Measurements from ENCODE around the gene ADARB1. TPM values are rescaled to one million over a fixed set of nuclear protein-coding genes. Genes with fewer than 3 reads are reported as not detected.
A peak's percentile ranks its signal among the peaks of the same experiment; 100 is the strongest.

ADARB1 gene
- total and polyA plus RNA-seq, 3 experiments from 2014 or later = 11.8 to 29.5 (median 28.9) TPM

DNA sequence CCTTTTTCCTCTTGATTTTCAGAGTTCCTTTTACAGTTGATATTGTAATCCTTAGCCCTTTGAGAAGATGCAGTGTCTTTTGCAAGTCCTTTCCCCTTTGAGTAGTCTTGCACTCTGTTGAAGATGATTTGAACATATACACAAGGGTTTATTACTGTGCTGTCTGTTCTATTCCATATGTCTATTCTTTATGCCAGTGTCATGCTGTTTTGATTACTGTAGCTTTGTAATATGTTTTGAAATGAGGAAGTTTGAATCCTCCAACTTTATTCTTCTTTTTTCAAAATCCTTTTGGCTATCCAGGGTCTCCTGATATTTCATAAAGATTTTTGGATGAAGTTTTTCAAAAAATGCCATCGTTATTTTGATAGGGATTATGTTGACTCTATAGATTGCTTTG lies 112.3 kb downstream of the ADARB1 start:
- no peaks in the 10 kb centered on the region for H3K4me1 ChIP-seq (ENCODE audit: insufficient read depth, low read length)
- H3K36me3 ChIP-seq (ENCODE audit: insufficient read depth, low read length) = peaks cover 45% of the 10 kb centered on the region
- H3K4me1 Mint-ChIP-seq = no peaks in the 10 kb centered on the region
- no peak overlapping the region for H3K4me3 ChIP-seq (ENCODE audit: low read length)
- peaks cover 30 to 50% (median 48%) of the 10 kb centered on the region in 5 donors for H3K9me3 Mint-ChIP-seq
- ChIA-PET POLR2A (no interaction called here), CTCF (no interaction called here)
- H3K27me3 Mint-ChIP-seq = no peaks in the 10 kb centered on the region
- DNase-seq = no peak
- no peak overlapping the region for H3K27ac ChIP-seq (ENCODE audit: low read depth, low read length)
- no peak overlapping the region for H3K4me3 Mint-ChIP-seq
- no peak overlapping the region for H3K27ac Mint-ChIP-seq
- H3K9me3 ChIP-seq (ENCODE audit: low read length) = peaks cover 21% of the 10 kb centered on the region
- peaks cover 62 to 86% (median 64%) of the 10 kb centered on the region in 3 donors for H3K36me3 Mint-ChIP-seq
- no peaks in the 10 kb centered on the region for H3K27me3 ChIP-seq (ENCODE audit: insufficient read depth, low read length, poor library complexity, severe bottlenecking)

DNA sequence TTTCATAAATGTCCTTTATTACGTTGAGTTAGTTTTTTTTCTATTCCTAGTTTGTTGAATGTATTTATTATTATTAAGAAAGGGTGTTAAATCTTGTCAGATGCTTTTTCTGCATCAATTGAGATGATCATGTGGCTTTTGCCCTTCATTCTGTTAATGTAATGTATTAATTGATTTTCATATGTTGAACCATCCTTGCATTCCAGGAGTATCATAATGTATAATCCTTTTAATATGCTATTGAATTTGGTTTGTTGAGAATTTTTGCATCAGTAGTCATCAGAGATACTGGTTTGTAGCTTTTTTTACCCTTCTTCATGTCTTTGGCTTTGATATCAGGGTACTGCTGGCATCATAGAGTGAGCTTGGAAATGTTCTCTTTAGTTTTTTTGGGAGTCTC lies 113.3 kb downstream of the ADARB1 start:
- H3K36me3 ChIP-seq (ENCODE audit: insufficient read depth, low read length) = peaks cover 45% of the 10 kb centered on the region
- Mint-ChIP-seq H3K9me3 (peaks cover 30 to 50% (median 48%) of the 10 kb centered on the region in 5 donors), H3K4me3 (no peak overlapping the region), H3K36me3 (peaks cover 62 to 85% (median 70%) of the 10 kb centered on the region in 3 donors), H3K4me1 (no peaks in the 10 kb centered on the region), H3K27ac (peak overlapping the region in 1 of 8 donors; percentile 21), H3K27me3 (no peaks in the 10 kb centered on the region)
- peaks cover 21% of the 10 kb centered on the region for H3K9me3 ChIP-seq (ENCODE audit: low read length)
- POLR2A ChIA-PET = no interaction called here
- no peak overlapping the region for H3K27ac ChIP-seq (ENCODE audit: low read depth, low read length)
- no peak overlapping the region for H3K4me3 ChIP-seq (ENCODE audit: low read length)
- CTCF ChIA-PET = no interaction called here
- H3K4me1 ChIP-seq (ENCODE audit: insufficient read depth, low read length) = no peaks in the 10 kb centered on the region
- H3K27me3 ChIP-seq (ENCODE audit: insufficient read depth, low read length, poor library complexity, severe bottlenecking) = no peaks in the 10 kb centered on the region
- DNase-seq = no peak

DNA sequence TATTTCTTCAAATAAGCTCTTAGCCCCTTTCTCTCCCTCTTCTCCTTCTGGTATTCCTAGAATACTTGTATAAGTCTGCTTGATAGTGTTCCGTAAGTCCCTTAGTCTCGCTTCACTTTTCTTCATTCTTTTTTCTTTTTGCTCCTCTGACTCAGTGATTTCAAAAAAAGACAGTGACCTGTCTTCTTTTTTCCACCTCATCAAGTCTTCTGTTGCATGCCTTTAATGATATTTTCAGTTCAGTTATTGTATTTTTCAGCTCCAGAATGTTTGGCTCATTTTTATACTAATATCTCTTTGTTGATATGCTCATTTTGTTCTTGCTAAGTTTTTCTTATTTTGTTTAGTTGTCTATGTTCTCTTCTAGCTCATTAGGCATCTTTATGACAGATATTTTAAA lies 115.6 kb downstream of the ADARB1 start:
- Mint-ChIP-seq H3K4me3 (no peak overlapping the region), H3K27ac (peak overlapping the region in 1 of 8 donors; percentile 13), H3K36me3 (peaks cover 67 to 92% (median 85%) of the 10 kb centered on the region in 3 donors), H3K27me3 (no peaks in the 10 kb centered on the region), H3K4me1 (no peaks in the 10 kb centered on the region), H3K9me3 (peaks cover 30 to 50% (median 48%) of the 10 kb centered on the region in 5 donors)
- H3K9me3 ChIP-seq (ENCODE audit: low read length) = peaks cover 21% of the 10 kb centered on the region
- no peak overlapping the region for H3K27ac ChIP-seq (ENCODE audit: low read depth, low read length)
- peaks cover 42% of the 10 kb centered on the region for H3K36me3 ChIP-seq (ENCODE audit: insufficient read depth, low read length)
- H3K4me3 ChIP-seq (ENCODE audit: low read length) = no peak overlapping the region
- ChIA-PET CTCF (interaction anchor here (1.4 kb wide), 1 partner anchor 240 kb away, joined by 3 read pairs; no protein-coding TSS in a partner anchor), POLR2A (no interaction called here)
- H3K27me3 ChIP-seq (ENCODE audit: insufficient read depth, low read length, poor library complexity, severe bottlenecking) = no peaks in the 10 kb centered on the region
- no peak for DNase-seq
- no peaks in the 10 kb centered on the region for H3K4me1 ChIP-seq (ENCODE audit: insufficient read depth, low read length)

DNA sequence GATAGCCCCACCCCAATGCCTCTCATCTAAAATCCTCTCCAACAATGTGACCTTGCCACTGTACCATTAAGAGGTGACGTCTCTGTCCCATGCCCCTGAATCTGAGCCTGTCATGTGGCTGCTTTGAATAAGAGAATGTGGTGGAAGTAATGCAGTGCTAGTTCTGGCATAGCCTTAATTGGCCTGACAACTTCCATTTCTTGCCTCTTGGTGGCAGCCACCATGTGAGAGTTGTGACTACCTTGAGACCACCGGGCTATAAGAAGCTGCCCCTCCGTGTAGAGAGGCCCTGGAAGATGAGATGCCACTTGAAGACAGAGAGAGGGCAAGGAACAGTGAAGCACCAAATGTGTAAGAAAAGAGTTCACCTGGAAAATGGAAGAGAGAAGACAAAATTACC lies 118.0 kb downstream of the ADARB1 start:
- CTCF ChIA-PET = no interaction called here
- H3K36me3 ChIP-seq (ENCODE audit: insufficient read depth, low read length) = peaks cover 25% of the 10 kb centered on the region
- peaks cover 54 to 85% (median 73%) of the 10 kb centered on the region in 3 donors for H3K36me3 Mint-ChIP-seq

DNA sequence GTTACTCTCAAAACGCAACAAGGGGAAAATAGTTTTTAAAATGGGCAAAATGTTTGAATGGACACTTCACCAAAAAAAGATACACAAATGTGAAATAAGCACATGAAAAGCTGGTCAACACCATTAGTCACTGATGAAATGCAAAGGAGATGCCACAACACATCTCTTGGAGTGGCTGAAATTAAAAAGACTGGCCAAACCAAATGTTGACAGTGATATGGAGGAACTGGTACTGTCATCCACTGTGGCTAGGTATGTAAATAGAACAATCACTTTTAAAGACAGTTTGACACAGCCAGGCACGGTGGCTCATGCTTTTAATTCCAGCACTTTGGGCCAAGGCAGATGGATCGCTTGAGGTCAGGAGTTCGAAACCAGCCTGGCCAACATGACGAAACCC lies 122.2 kb downstream of the ADARB1 start:
- H3K27me3 Mint-ChIP-seq = no peaks in the 10 kb centered on the region
- H3K4me3 Mint-ChIP-seq = no peak overlapping the region
- no peaks in the 10 kb centered on the region for H3K9me3 Mint-ChIP-seq
- H3K27ac Mint-ChIP-seq = no peak overlapping the region
- no peak for DNase-seq
- CTCF ChIA-PET = no interaction called here
- H3K4me3 ChIP-seq (ENCODE audit: low read length) = no peak overlapping the region
- H3K36me3 ChIP-seq (ENCODE audit: insufficient read depth, low read length) = no peaks in the 10 kb centered on the region
- no peaks in the 10 kb centered on the region for H3K4me1 ChIP-seq (ENCODE audit: insufficient read depth, low read length)
- no peak overlapping the region for H3K27ac ChIP-seq (ENCODE audit: low read depth, low read length)
- H3K36me3 Mint-ChIP-seq = peaks cover 25 to 64% (median 34%) of the 10 kb centered on the region in 3 donors
- no peaks in the 10 kb centered on the region for H3K9me3 ChIP-seq (ENCODE audit: low read length)
- POLR2A ChIA-PET = no interaction called here
- no peaks in the 10 kb centered on the region for H3K27me3 ChIP-seq (ENCODE audit: insufficient read depth, low read length, poor library complexity, severe bottlenecking)
- peaks cover 4 to 7% (median 5%) of the 10 kb centered on the region in 3 donors for H3K4me1 Mint-ChIP-seq

More for the DNA sequence above, 118.0 kb downstream of the ADARB1 start:
- H3K4me1 ChIP-seq (ENCODE audit: insufficient read depth, low read length) = no peaks in the 10 kb centered on the region
- H3K27ac ChIP-seq (ENCODE audit: low read depth, low read length) = no peak overlapping the region
- H3K9me3 ChIP-seq (ENCODE audit: low read length) = peaks cover 16% of the 10 kb centered on the region
- POLR2A ChIA-PET = no interaction called here
- H3K4me3 Mint-ChIP-seq = no peak overlapping the region
- H3K27me3 ChIP-seq (ENCODE audit: insufficient read depth, low read length, poor library complexity, severe bottlenecking) = no peaks in the 10 kb centered on the region
- no peak overlapping the region for H3K4me3 ChIP-seq (ENCODE audit: low read length)
- no peaks in the 10 kb centered on the region for H3K4me1 Mint-ChIP-seq
- H3K27ac Mint-ChIP-seq = peak overlapping the region in 1 of 8 donors; percentile 51
- no peak for DNase-seq
- H3K27me3 Mint-ChIP-seq = no peaks in the 10 kb centered on the region
- H3K9me3 Mint-ChIP-seq = peaks cover 21 to 39% (median 32%) of the 10 kb centered on the region in 5 donors

DNA sequence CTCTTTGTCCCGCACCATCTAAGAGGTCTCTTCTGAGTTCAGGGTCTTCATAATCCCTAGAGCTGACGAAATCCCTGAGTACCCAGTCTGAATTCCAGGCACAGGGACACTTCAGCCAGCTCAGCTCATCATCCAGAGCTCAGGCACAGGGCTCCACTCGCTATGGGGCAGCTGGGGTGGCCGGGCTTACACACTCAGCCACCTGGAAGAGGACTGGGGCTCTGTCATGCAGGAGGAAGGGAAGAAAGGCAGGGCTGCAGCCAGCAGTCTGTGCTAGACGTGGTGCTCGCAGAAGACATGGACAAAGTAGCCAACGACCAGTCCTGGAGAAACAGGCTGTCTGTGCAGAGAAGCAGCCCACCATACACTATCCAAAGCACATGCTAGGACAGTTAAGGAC lies 124.8 kb downstream of the ADARB1 start:
- POLR2A ChIA-PET = no interaction called here
- Mint-ChIP-seq H3K27ac (peak overlapping the region in 2 of 8 donors; percentile 4 to 47), H3K4me3 (no peak overlapping the region), H3K36me3 (peaks cover 16 to 61% (median 18%) of the 10 kb centered on the region in 3 donors), H3K27me3 (no peaks in the 10 kb centered on the region), H3K4me1 (peaks cover 4 to 7% (median 5%) of the 10 kb centered on the region in 3 donors), H3K9me3 (no peaks in the 10 kb centered on the region)
- CTCF ChIA-PET = no interaction called here
- H3K36me3 ChIP-seq (ENCODE audit: insufficient read depth, low read length) = no peaks in the 10 kb centered on the region
- no peaks in the 10 kb centered on the region for H3K9me3 ChIP-seq (ENCODE audit: low read length)
- no peak for DNase-seq
- H3K27ac ChIP-seq (ENCODE audit: low read depth, low read length) = no peak overlapping the region
- H3K27me3 ChIP-seq (ENCODE audit: insufficient read depth, low read length, poor library complexity, severe bottlenecking) = no peaks in the 10 kb centered on the region
- no peak overlapping the region for H3K4me3 ChIP-seq (ENCODE audit: low read length)
- no peaks in the 10 kb centered on the region for H3K4me1 ChIP-seq (ENCODE audit: insufficient read depth, low read length)

DNA sequence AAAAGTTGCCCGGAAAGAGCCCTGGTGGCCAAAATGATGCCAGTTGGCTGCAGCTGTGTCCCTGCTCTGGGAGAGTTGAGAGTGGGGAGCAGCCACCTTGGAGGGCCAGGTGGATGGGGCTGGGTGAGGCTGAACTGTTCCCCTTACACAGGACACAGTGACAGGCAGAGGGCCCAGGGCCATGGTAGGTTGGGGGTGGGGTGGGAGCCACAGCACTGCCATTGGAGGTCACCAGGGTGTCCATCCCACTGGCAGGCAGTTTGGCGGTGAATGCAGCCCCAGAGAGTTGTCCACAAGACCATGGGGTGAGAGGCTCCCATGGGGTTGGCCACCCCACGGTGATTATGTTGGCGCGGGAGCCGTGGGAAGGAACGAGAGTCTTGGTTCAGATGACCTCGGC lies 125.7 kb downstream of the ADARB1 start:
- no peaks in the 10 kb centered on the region for H3K4me1 ChIP-seq (ENCODE audit: insufficient read depth, low read length)
- H3K27ac Mint-ChIP-seq = peak overlapping the region in 1 of 8 donors; percentile 78
- peaks cover 4 to 7% (median 5%) of the 10 kb centered on the region in 3 donors for H3K4me1 Mint-ChIP-seq
- peaks cover 8% of the 10 kb centered on the region for H3K36me3 ChIP-seq (ENCODE audit: insufficient read depth, low read length)
- H3K36me3 Mint-ChIP-seq = peaks cover 12 to 61% (median 17%) of the 10 kb centered on the region in 3 donors
- no peak overlapping the region for H3K27ac ChIP-seq (ENCODE audit: low read depth, low read length)
- no peak overlapping the region for H3K4me3 Mint-ChIP-seq
- no peak overlapping the region for H3K4me3 ChIP-seq (ENCODE audit: low read length)
- POLR2A ChIA-PET = no interaction called here
- no peaks in the 10 kb centered on the region for H3K9me3 Mint-ChIP-seq
- no peaks in the 10 kb centered on the region for H3K27me3 Mint-ChIP-seq
- CTCF ChIA-PET = no interaction called here
- H3K9me3 ChIP-seq (ENCODE audit: low read length) = no peaks in the 10 kb centered on the region
- DNase-seq = no peak
- no peaks in the 10 kb centered on the region for H3K27me3 ChIP-seq (ENCODE audit: insufficient read depth, low read length, poor library complexity, severe bottlenecking)

DNA sequence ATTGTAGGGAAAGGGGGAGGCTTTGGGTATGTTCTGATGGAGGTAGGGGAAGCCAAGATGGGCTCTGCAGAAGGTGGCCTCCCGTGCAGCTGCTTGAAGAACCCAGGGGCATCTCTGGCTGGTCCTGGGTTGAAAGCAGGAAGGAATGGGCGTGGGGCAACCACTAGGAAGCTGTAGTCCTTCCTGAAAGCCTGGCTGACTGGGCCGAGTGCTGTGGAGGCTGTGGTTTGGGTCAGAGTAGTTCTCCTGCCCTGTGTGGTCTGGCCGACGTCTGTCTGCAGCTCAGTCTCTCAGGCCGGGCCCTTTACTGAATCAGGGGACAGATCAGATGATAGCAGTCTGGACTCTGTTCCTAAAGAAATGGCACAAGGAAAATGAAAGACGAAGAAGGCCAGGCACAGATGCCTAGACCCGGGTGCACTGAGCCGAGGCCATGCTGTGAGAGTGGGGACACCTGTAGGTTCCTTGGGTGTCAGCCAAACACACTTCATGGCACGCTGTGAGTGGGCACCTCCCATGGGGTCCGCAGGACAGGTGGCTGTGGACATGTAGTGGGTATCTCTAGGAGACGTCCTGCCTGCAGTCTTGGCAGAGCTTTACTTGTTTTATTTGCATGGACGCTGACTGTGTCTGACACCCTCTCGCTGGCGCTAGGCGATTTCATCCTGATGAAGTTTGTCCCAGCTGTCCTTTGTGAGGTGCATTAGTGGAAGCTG lies 126.4 kb downstream of the ADARB1 start:
- Mint-ChIP-seq H3K36me3 (peaks cover 5 to 60% (median 14%) of the 10 kb centered on the region in 3 donors), H3K4me3 (no peak overlapping the region), H3K27ac (peak overlapping the region in 2 of 8 donors; percentile 4 to 78), H3K9me3 (no peaks in the 10 kb centered on the region), H3K4me1 (peaks cover 4 to 7% (median 5%) of the 10 kb centered on the region in 3 donors), H3K27me3 (no peaks in the 10 kb centered on the region)
- no peaks in the 10 kb centered on the region for H3K4me1 ChIP-seq (ENCODE audit: insufficient read depth, low read length)
- ChIA-PET CTCF (no interaction called here), POLR2A (no interaction called here)
- no peak overlapping the region for H3K27ac ChIP-seq (ENCODE audit: low read depth, low read length)
- H3K9me3 ChIP-seq (ENCODE audit: low read length) = no peaks in the 10 kb centered on the region
- no peak overlapping the region for H3K4me3 ChIP-seq (ENCODE audit: low read length)
- peaks cover 11% of the 10 kb centered on the region for H3K36me3 ChIP-seq (ENCODE audit: insufficient read depth, low read length)
- no peak for DNase-seq
- no peaks in the 10 kb centered on the region for H3K27me3 ChIP-seq (ENCODE audit: insufficient read depth, low read length, poor library complexity, severe bottlenecking)

Data from CD8-positive, alpha-beta memory T cell (primary cell).